Testis (tissue), 3 donors: Measurements from ENCODE around the gene TTC7B. TPM values are rescaled to one million over a fixed set of nuclear protein-coding genes. Genes with fewer than 3 reads are reported as not detected.

Source experiments
- DNase-seq: peaks from one replicate; pipeline ENCODE4 v3.0.0-alpha.2; 2019
- H3K27ac ChIP-seq, 2 donors: fragments of 200-600 bp; sonication (generic); one replicate each; pipeline ENCODE4 v1.5.1; 2019
- H3K27me3 ChIP-seq: fragments of 200-600 bp; sonication (generic); one replicate; pipeline ENCODE4 v1.5.1; 2019
- H3K36me3 ChIP-seq: fragments of 200-600 bp; sonication (generic); one replicate; pipeline ENCODE4 v1.5.1; 2017; ENCODE audit warnings: low read depth; ENCODE audit errors: missing control alignments
- H3K4me1 ChIP-seq: fragments of 200-600 bp; sonication (generic); one replicate; pipeline ENCODE4 v1.5.1; 2019
- H3K4me3 ChIP-seq, 2 donors: fragments of 200-600 bp; sonication (generic); one replicate each; pipeline ENCODE4 v1.5.1; 2017 to 2019
- H3K9me3 ChIP-seq: fragments of 200-600 bp; sonication (generic); one replicate; pipeline ENCODE4 v1.5.1; 2017
- CTCF ChIP-seq, 3 experiments: fragments of 450-650 bp in 2 of 3; fragments of 200-600 bp in 1 of 3; sonication (generic) in 1 of 3; IDR thresholded peaks; one replicate each; pipeline ENCODE4 v1.5.1; 2016 to 2019; ENCODE audit warnings: antibody characterized with exemption in 3 of 3, mild to moderate bottlenecking in 2 of 3, moderate library complexity in 1 of 3
- POLR2A ChIP-seq: fragments of 450-650 bp; IDR thresholded peaks from one replicate; pipeline ENCODE4 v1.6.1; 2017; ENCODE audit warnings: antibody characterized with exemption, mild to moderate bottlenecking, moderate library complexity
- WGBS, 2 donors: methylation state at CpG; one replicate each; pipeline ENCODE4 v1.1.5; 2018; 5-methylcytosine and 5-hydroxymethylcytosine counted together
- intact Hi-C: fragments of 100-400 bp; cut with DNase I; formaldehyde crosslinking; loops from one replicate; pipeline ENCODE4 v1.15.1; 2023; ENCODE audit warnings: low total_unique reads
- polyA plus RNA-seq: library from polyadenylated mRNA; stranded (reverse); fragments of 350-450 nt; fragmentation: Illumina TruSeq; extraction: RNeasy Lipid Tissue Mini Kit (QIAGEN cat#74804); gene quantifications from one replicate; pipeline ENCODE4 v1.2.3, GENCODE V29; 2014; ENCODE audit warnings: low read depth, low replicate concordance; ENCODE audit not compliant: insufficient read depth
- total RNA-seq, 2 donors: library from RNA; depleted of rRNA; stranded (reverse); fragments of >200 nt; gene quantifications; one replicate each; pipeline ENCODE4 v1.2.3, GENCODE V29; 2016

The TTC7B gene
- total and polyA plus RNA-seq, 3 donors from 2014 or later, result 11.3 to 17.0 (median 12.1) TPM

- TF ChIP-seq POLR2A (no peak), CTCF (IDR thresholded peaks at IDR 0.05) (no peak)
- H3K9me3 ChIP-seq, result no peaks in the 10 kb centered on the region
- 90 to 94% methylated on average over 4 of the region's 4 CpGs for WGBS, 2 donors
- no peaks in the 10 kb centered on the region for H3K4me1 ChIP-seq
- H3K27ac ChIP-seq, result no peak overlapping the region
- intact Hi-C loops, result no loop called here
- no peaks in the 10 kb centered on the region for H3K27me3 ChIP-seq
- no peaks in the 10 kb centered on the region for H3K36me3 ChIP-seq
- no peak for DNase-seq
- H3K4me3 ChIP-seq, result no peak overlapping the region
These were observed 34.9 kb downstream of the TTC7B start for GRCh38 chr14:90781344-90781761.

GRCh38 chr14:90780519-90780918 is 35.7 kb downstream of the TTC7B start:
- Histone ChIP-seq H3K36me3 (no peaks in the 10 kb centered on the region), H3K27me3 (no peaks in the 10 kb centered on the region), H3K4me1 (no peaks in the 10 kb centered on the region), H3K4me3 (no peak overlapping the region), H3K9me3 (no peaks in the 10 kb centered on the region), H3K27ac (no peak overlapping the region)
- no peak for DNase-seq
- no peak for TF ChIP-seq CTCF (IDR thresholded peaks at IDR 0.05)
- no peak for TF ChIP-seq POLR2A
- intact Hi-C loops, result no loop called here
- WGBS, 2 donors, result 83 to 92% methylated on average over 9 to 12 of the region's 12 CpGs

GRCh38 chr14:90778571-90779255 is 37.5 kb downstream of the TTC7B start:
- intact Hi-C loops, result no loop called here
- TF ChIP-seq CTCF (IDR thresholded peaks at IDR 0.05), result no peak
- no peak for TF ChIP-seq POLR2A
- Histone ChIP-seq H3K27me3 (no peaks in the 10 kb centered on the region), H3K27ac (no peak overlapping the region), H3K9me3 (no peaks in the 10 kb centered on the region), H3K36me3 (no peaks in the 10 kb centered on the region), H3K4me1 (no peaks in the 10 kb centered on the region), H3K4me3 (no peak overlapping the region)
- no peak for DNase-seq
- 86 to 90% methylated on average over 8 to 13 of the region's 13 CpGs for WGBS, 2 donors

GRCh38 chr14:90777830-90778485 is 38.3 kb downstream of the TTC7B start:
- no peak for DNase-seq
- H3K4me3 ChIP-seq, result no peak overlapping the region
- H3K4me1 ChIP-seq, result no peaks in the 10 kb centered on the region
- WGBS, 2 donors, result 79 to 92% methylated on average over 7 to 11 of the region's 11 CpGs
- no peaks in the 10 kb centered on the region for H3K36me3 ChIP-seq
- no peaks in the 10 kb centered on the region for H3K9me3 ChIP-seq
- intact Hi-C loops, result no loop called here
- no peak overlapping the region for H3K27ac ChIP-seq
- TF ChIP-seq POLR2A (no peak), CTCF (IDR thresholded peaks at IDR 0.05) (no peak)
- no peaks in the 10 kb centered on the region for H3K27me3 ChIP-seq

GRCh38 chr14:90777358-90777757 is 38.9 kb downstream of the TTC7B start:
- Histone ChIP-seq H3K4me3 (no peak overlapping the region), H3K9me3 (no peaks in the 10 kb centered on the region), H3K27me3 (no peaks in the 10 kb centered on the region), H3K4me1 (no peaks in the 10 kb centered on the region), H3K27ac (no peak overlapping the region), H3K36me3 (no peaks in the 10 kb centered on the region)
- 85 to 90% methylated on average over 2 of the region's 2 CpGs for WGBS, 2 donors
- intact Hi-C loops, result no loop called here
- no peak for DNase-seq
- TF ChIP-seq POLR2A (no peak), CTCF (IDR thresholded peaks at IDR 0.05) (no peak)
